ENCODE data around the gene ACAD11.

DNA sequence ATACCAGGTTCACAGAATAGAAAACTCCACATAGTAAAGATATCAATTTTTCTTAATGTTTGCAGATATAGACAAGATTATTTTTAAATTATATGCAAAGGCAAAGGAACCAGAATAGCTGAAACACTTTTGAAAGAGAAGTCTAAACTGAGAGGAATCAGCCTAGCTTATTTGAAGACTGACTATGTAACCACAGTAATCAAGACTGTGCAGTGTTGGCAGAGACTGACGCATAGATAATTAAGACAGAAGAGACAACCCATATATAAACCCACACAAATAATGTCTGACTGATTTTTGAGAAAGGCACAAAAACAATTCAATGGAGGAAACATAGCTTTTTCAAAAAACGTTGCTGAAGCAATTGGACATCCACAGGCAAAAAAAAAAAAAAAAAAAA is 91.2 kb downstream of the ACAD11 start:
- TF ChIP-seq, protein P1, sequence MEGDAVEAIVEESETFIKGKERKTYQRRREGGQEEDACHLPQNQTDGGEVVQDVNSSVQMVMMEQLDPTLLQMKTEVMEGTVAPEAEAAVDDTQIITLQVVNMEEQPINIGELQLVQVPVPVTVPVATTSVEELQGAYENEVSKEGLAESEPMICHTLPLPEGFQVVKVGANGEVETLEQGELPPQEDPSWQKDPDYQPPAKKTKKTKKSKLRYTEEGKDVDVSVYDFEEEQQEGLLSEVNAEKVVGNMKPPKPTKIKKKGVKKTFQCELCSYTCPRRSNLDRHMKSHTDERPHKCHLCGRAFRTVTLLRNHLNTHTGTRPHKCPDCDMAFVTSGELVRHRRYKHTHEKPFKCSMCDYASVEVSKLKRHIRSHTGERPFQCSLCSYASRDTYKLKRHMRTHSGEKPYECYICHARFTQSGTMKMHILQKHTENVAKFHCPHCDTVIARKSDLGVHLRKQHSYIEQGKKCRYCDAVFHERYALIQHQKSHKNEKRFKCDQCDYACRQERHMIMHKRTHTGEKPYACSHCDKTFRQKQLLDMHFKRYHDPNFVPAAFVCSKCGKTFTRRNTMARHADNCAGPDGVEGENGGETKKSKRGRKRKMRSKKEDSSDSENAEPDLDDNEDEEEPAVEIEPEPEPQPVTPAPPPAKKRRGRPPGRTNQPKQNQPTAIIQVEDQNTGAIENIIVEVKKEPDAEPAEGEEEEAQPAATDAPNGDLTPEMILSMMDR (conservative IDR thresholded peaks at IDR 0.05; ENCODE audit: low read length), result no peak
- no peak for TF ChIP-seq EZH2phosphoT487 (IDR thresholded peaks at IDR 0.05; ENCODE audit: borderline replicate concordance, low read depth, low read length)

Measured in OCI-LY7 (cell line).